ENCODE measurements around the gene TGFBR3L. TPM values are rescaled to one million over a fixed set of nuclear protein-coding genes. Genes with fewer than 3 reads are reported as not detected.

The TGFBR3L gene
- total and polyA plus RNA-seq, 2 of the 13 experiments (the other 11 are each of a cell fraction or from before 2014, with no cell fraction given) = 0.20 to 1.0 TPM

DNA sequence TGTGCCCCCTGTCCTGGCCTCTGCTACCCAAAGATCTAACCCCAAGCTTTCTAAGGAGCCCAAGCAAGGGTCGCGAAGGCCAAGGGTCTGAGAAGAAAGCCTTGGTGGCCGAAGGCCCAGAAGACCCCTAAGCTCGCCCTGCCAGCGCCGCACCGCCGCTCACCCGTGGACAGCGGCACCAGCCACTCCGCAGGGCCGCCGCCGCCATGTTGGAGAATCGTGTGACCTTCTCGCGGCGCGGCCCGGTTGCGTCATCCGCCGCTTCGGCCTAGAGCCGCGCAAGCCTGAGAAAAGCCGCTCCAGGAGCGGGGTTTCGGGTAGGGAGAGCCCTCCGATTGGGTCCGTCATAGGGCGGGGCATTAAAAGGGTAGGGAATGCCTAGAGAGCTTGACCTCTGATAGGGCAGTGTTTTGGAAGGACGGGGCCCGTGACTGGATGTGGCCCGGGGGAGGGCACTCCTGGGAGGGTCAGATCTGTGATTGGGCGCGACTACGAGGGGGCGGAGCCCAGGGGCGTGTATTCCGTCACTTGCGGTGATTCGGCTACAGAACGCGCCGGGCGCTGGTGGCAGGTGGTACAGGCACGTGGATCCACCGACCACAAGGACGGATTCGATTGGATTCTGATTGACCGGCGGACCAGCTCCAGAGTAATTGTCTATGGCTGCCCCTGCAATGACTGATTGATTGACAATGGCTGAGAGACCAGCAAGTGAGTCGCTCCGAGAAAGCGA lies 29.0 kb downstream of the TGFBR3L start, which contains the start of gene TIMM44 (continued):
- TF ChIP-seq ZNF234 (CRISPR knock-in tag; conservative IDR thresholded peaks at IDR 0.05) (no peak), ZSCAN30 (CRISPR knock-in tag; IDR thresholded peaks at IDR 0.05) (no peak), ZNF326 (CRISPR knock-in tag; IDR thresholded peaks at IDR 0.05; ENCODE audit: borderline replicate concordance) (no peak), ZNF569 (CRISPR knock-in tag; IDR thresholded peaks at IDR 0.05; ENCODE audit: borderline replicate concordance) (no peak), MAZ (IDR thresholded peaks at IDR 0.05; ENCODE audit: borderline replicate concordance, low read depth, low read length) (no peak), MAZ (CRISPR knock-in tag; IDR thresholded peaks at IDR 0.05; ENCODE audit: low read depth) (peak; percentile 77; the same call in 1 of the 2 replicates), THAP7 (CRISPR knock-in tag; IDR thresholded peaks at IDR 0.05) (peak; percentile 91), KLF9 (CRISPR knock-in tag; IDR thresholded peaks at IDR 0.05; ENCODE audit: low read depth) (peak; percentile 67; the same call in 1 of the 2 replicates), POLR2G (IDR thresholded peaks at IDR 0.05; ENCODE audit: low read depth, low read length) (peak; percentile 97), KAT8 (CRISPR knock-in tag; IDR thresholded peaks at IDR 0.05) (peak; percentile 91), PPARG (CRISPR knock-in tag; conservative IDR thresholded peaks at IDR 0.05) (no peak), MED13 (CRISPR knock-in tag; IDR thresholded peaks at IDR 0.05) (no peak), AKNA (CRISPR knock-in tag; IDR thresholded peaks at IDR 0.05; ENCODE audit: borderline replicate concordance) (no peak), TOPORS (CRISPR knock-in tag; IDR thresholded peaks at IDR 0.05) (peak; percentile 91), POLR2AphosphoS2 (IDR thresholded peaks at IDR 0.05; ENCODE audit: low read depth, low read length) (peak; percentile 82; the same call in 1 of the 2 replicates), PAF1 (CRISPR knock-in tag; IDR thresholded peaks at IDR 0.05) (no peak), ZFP36L2 (CRISPR knock-in tag; IDR thresholded peaks at IDR 0.05) (no peak), RFX5 (IDR thresholded peaks at IDR 0.05; ENCODE audit: low read depth, low read length) (peak; percentile 60; the same call in 1 of the 2 replicates), JARID2 (CRISPR knock-in tag; IDR thresholded peaks at IDR 0.05; ENCODE audit: insufficient replicate concordance) (no peak), RXRA (CRISPR knock-in tag; IDR thresholded peaks at IDR 0.05) (peak; percentile 64), ZNF691 (CRISPR knock-in tag; IDR thresholded peaks at IDR 0.05; ENCODE audit: borderline replicate concordance, low read depth) (0 out of 2 replicates have a peak, but pooled peaks have one; percentile 37), ZFP82 (CRISPR knock-in tag; IDR thresholded peaks at IDR 0.05; ENCODE audit: borderline replicate concordance) (peak; percentile 75; the same call in 1 of the 2 replicates), ETV6 (CRISPR knock-in tag; conservative IDR thresholded peaks at IDR 0.05) (peak; percentile 45; the same call in 1 of the 2 replicates), ZNF230 (CRISPR knock-in tag; IDR thresholded peaks at IDR 0.05) (peak; percentile 83; the same call in 1 of the 2 replicates), ATF7 (IDR thresholded peaks at IDR 0.05) (peak; percentile 92), ATF7 (CRISPR knock-in tag; IDR thresholded peaks at IDR 0.05) (no peak)

Data from HepG2 (cell line).